OCI-LY3 (cell line): ENCODE results near the gene NELL1.

Experiments
- H2AFZ ChIP-seq: fragments of 200-600, 300-600 bp; shearing (Covaris generic); 2 replicates; pipeline ENCODE4 v1.6.0; 2014; ENCODE audit warnings: antibody characterized with exemption, low read depth, low read length
- H3K27ac ChIP-seq: fragments of 200-600, 300-600 bp; sonication (generic); 2 replicates; pipeline ENCODE4 v1.5.1; 2014; ENCODE audit warnings: mild to moderate bottlenecking, low read length, moderate library complexity, mixed read lengths
- H3K27me3 ChIP-seq: fragments of 200-600, 300-600 bp; sonication (generic); 2 replicates; pipeline ENCODE4 v1.6.1; 2014; ENCODE audit warnings: low read depth, low read length, mixed read lengths
- H3K36me3 ChIP-seq: fragments of 200-600, 300-600 bp; sonication (generic); replicated peaks from 2 replicates; pipeline ENCODE3; 2014; ENCODE audit warnings: low read depth, low read length, mixed read lengths
- H3K4me1 ChIP-seq: fragments of 300-600, 200-600 bp; sonication (generic); 2 replicates; pipeline ENCODE4 v1.6.1; 2014; ENCODE audit warnings: low read length, mixed read lengths
- H3K4me2 ChIP-seq: fragments of 200-600, 300-600 bp; sonication (generic); 2 replicates; pipeline ENCODE4 v1.6.1; 2014; ENCODE audit warnings: low read length, mixed read lengths
- H3K4me3 ChIP-seq: fragments of 300-600, 200-600 bp; sonication (generic); 2 replicates; pipeline ENCODE4 v1.5.1; 2014; ENCODE audit warnings: antibody characterized with exemption, mild to moderate bottlenecking, low read length, moderate library complexity
- H3K79me2 ChIP-seq: fragments of 300-600, 200-600 bp; shearing (Covaris generic); 2 replicates; pipeline ENCODE4 v1.6.1; 2014; ENCODE audit warnings: mild to moderate bottlenecking, low read length, mixed read lengths
- H3K9ac ChIP-seq: fragments of 300-600, 200-600 bp; shearing (Covaris generic); 2 replicates; pipeline ENCODE4 v1.6.0; 2014; ENCODE audit warnings: mild to moderate bottlenecking, low read length, moderate library complexity
- H3K9me3 ChIP-seq: fragments of 200-600, 300-600 bp; shearing (Covaris generic); 2 replicates; pipeline ENCODE4 v1.6.1; 2014; ENCODE audit warnings: low read length, mixed read lengths; ENCODE audit not compliant: insufficient read depth
- H4K20me1 ChIP-seq: fragments of 200-600, 300-600 bp; sonication (generic); 2 replicates; pipeline ENCODE4 v1.6.1; 2016; ENCODE audit warnings: low read length, mixed read lengths; ENCODE audit not compliant: insufficient read depth
- EZH2phosphoT487 ChIP-seq: fragments of 200-600 bp; shearing (Covaris generic); IDR thresholded peaks from 2 replicates; pipeline ENCODE4 v1.6.1; 2018; ENCODE audit warnings: antibody characterized with exemption, mixed run types, low read depth
- TF ChIP-seq, protein P1 (sequence below): fragments of 200-600, 300-600 bp; sonication (generic); IDR thresholded peaks from 2 replicates; pipeline ENCODE4 v1.5.1; 2014; ENCODE audit warnings: antibody characterized with exemption, low read length, low read depth

The NELL1 gene

DNA sequence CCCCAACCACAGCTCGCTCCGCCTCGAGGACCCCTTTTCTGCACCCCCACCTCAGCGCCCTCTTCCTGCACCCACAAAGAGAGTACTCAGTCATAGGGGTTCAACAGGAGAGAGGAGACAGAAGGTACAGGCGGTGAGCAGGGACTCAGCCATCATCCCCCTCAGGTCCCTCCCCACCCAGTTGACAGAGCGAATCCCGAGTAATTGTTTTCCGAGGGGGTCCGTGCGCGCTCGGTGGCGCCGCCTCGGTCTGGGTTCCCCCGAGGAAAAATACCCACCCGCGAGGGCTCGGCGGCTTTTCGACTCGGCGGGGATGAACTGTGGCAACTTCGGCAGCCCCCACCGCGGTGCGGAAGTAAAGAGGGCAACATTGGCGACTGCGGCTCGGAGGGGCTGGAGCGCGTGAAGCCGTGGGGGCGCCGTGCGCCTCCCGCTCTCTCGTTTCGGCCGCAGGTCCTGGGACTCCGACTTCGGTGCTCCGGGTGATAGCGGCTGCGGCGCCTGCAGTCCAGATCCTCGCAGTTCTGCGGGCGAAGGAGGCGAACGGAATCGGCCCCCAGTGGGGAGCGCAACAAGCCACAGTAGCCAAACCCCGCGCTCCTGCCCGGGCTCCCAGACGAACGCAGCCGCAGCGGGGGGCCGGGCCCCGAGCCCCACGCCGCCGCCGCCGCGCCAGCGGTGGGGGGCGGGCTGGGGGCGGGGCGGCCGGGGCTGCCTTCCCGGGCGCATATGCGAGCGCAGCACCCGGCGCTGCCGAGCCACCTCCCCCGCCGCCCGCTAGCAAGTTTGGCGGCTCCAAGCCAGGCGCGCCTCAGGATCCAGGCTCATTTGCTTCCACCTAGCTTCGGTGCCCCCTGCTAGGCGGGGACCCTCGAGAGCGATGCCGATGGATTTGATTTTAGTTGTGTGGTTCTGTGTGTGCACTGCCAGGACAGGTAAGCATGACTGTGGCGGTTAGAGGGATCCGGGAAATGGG lies at the start of gene NELL1:
TSS of gene NELL1 (plus strand) at position 743 of the 976 bp plus-strand sequence.
- no peaks in the 10 kb centered on the region for H4K20me1 ChIP-seq
- no peak within 1 kb of the TSS for H3K4me2 ChIP-seq

DNA sequence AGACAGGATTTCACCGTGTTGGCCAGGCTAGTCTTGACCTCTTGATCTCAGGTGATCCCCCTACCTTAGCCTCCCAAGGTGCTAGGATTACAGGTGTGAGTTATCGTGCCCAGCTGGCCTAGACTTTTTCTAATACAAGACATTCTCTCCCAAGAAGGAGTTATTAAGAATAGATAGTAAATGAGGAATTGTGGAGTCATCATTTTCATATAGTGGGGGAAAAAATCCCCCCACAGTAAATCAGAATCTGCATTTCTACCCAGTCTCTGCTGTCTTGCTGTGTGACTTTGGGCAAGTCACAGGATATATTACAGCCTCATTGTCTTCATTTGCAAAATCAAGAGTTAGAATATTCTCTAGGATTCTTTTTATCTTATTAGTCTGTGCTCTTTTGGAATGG lies 48.4 kb upstream of the NELL1 start:
- no peaks in the 10 kb centered on the region for H3K36me3 ChIP-seq
- no peaks in the 10 kb centered on the region for H3K9me3 ChIP-seq
- H3K4me2 ChIP-seq = no peak overlapping the region
- no peaks in the 10 kb centered on the region for H4K20me1 ChIP-seq
- H3K4me1 ChIP-seq = 0 out of 2 replicates have a peak, but pooled peaks cover 2% of the 10 kb centered on the region
- TF ChIP-seq, protein P1, sequence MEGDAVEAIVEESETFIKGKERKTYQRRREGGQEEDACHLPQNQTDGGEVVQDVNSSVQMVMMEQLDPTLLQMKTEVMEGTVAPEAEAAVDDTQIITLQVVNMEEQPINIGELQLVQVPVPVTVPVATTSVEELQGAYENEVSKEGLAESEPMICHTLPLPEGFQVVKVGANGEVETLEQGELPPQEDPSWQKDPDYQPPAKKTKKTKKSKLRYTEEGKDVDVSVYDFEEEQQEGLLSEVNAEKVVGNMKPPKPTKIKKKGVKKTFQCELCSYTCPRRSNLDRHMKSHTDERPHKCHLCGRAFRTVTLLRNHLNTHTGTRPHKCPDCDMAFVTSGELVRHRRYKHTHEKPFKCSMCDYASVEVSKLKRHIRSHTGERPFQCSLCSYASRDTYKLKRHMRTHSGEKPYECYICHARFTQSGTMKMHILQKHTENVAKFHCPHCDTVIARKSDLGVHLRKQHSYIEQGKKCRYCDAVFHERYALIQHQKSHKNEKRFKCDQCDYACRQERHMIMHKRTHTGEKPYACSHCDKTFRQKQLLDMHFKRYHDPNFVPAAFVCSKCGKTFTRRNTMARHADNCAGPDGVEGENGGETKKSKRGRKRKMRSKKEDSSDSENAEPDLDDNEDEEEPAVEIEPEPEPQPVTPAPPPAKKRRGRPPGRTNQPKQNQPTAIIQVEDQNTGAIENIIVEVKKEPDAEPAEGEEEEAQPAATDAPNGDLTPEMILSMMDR = no peak
- no peak for TF ChIP-seq EZH2phosphoT487
- H3K4me3 ChIP-seq = no peak overlapping the region
- no peaks in the 10 kb centered on the region for H3K79me2 ChIP-seq
- no peak overlapping the region for H3K9ac ChIP-seq
- no peak overlapping the region for H2AFZ ChIP-seq
- no peaks in the 10 kb centered on the region for H3K27me3 ChIP-seq
- no peak overlapping the region for H3K27ac ChIP-seq

More for the DNA sequence above, at the start of gene NELL1:
- no peak for TF ChIP-seq EZH2phosphoT487
- TF ChIP-seq, protein P1 = no peak
- Histone ChIP-seq H3K4me3 (no peak within 1 kb of the TSS), H2AFZ (no peak within 1 kb of the TSS), H3K27me3 (no peaks in the 10 kb centered on the region; the same call in 1 of the 2 replicates), H3K9me3 (no peaks in the 10 kb centered on the region), H3K27ac (no peak within 1 kb of the TSS), H3K9ac (no peak within 1 kb of the TSS), H3K4me1 (0 out of 2 replicates have a peak, but pooled peaks cover 3% of the 10 kb centered on the region), H3K79me2 (no peaks in the 10 kb centered on the region), H3K36me3 (no peaks in the 10 kb centered on the region)

DNA sequence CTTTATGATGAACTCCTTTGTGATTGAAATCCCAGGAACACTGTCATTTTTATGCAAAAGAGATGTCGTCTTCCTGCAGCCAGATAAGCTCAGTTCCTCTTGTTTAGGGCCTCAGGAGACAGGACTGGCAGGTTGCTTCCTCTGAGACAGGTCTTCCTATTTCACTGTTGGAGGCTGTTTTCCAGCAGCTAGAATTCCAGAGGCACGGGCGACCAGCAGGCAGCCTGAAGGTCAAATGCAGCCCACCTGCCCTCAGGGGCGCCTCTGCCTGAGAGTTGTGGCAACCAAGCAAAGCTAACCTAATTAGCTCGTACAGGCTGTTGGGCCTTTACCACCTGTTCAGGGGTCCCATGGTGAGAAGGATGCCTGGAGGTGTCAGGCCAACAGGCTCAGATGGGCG lies 47.7 kb upstream of the NELL1 start:
- Histone ChIP-seq H3K79me2 (no peaks in the 10 kb centered on the region), H3K27me3 (no peaks in the 10 kb centered on the region), H3K4me2 (no peak overlapping the region), H3K27ac (no peak overlapping the region), H2AFZ (no peak overlapping the region), H3K36me3 (no peaks in the 10 kb centered on the region), H3K9me3 (no peaks in the 10 kb centered on the region), H3K4me3 (no peak overlapping the region), H3K4me1 (0 out of 2 replicates have a peak, but pooled peaks cover 2% of the 10 kb centered on the region), H4K20me1 (no peaks in the 10 kb centered on the region), H3K9ac (no peak overlapping the region)
- no peak for TF ChIP-seq EZH2phosphoT487
- TF ChIP-seq, protein P1 = no peak

DNA sequence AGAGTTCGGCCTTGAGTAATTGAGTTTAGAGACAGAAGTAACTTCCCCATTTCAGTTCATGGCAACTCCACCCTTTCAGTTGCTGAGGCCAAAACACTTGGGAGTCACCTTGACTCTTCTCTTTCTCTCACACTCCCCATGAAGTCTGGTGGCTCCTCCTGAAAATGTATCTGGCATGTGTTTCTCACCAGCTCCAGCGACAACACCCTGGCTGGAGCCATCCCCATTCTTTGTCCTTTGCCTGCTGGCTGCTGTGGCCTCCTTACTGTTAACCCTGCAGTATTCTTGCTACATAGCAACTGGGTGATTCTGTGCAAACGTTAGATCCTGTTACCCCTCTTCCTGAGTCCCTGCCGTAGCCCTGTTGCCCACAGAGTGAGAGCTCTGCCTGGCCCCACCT lies 46.1 kb upstream of the NELL1 start:
- no peak overlapping the region for H3K9ac ChIP-seq
- H3K9me3 ChIP-seq = no peaks in the 10 kb centered on the region
- no peaks in the 10 kb centered on the region for H3K36me3 ChIP-seq
- H3K4me3 ChIP-seq = no peak overlapping the region
- no peaks in the 10 kb centered on the region for H3K79me2 ChIP-seq
- no peak overlapping the region for H3K4me2 ChIP-seq
- TF ChIP-seq, protein P1 = no peak
- no peak for TF ChIP-seq EZH2phosphoT487
- H4K20me1 ChIP-seq = no peaks in the 10 kb centered on the region
- no peaks in the 10 kb centered on the region; the same call in 1 of the 2 replicates for H3K27me3 ChIP-seq
- H3K27ac ChIP-seq = no peak overlapping the region
- H2AFZ ChIP-seq = no peak overlapping the region
- 0 out of 2 replicates have a peak, but pooled peaks cover 2% of the 10 kb centered on the region for H3K4me1 ChIP-seq
